Osteoblast (primary cell): ENCODE results near the gene NTSR1. TPM values are rescaled to one million over a fixed set of nuclear protein-coding genes. Genes with fewer than 3 reads are reported as not detected.

Source experiments
- DNase-seq: peaks from one replicate; pipeline ENCODE4 v3.0.0; 2011; ENCODE audit warnings: low spot score, mixed read lengths; ENCODE audit not compliant: insufficient read length; ENCODE audit errors: missing footprints
- H2AFZ ChIP-seq: 2 replicates; pipeline ENCODE4 v1.6.0; 2011; ENCODE audit warnings: mild to moderate bottlenecking, low read length
- H3K27ac ChIP-seq: 2 replicates; pipeline ENCODE4 v1.5.1; 2011; ENCODE audit warnings: mild to moderate bottlenecking, low read depth, low read length, moderate library complexity
- H3K27me3 ChIP-seq: 2 replicates; pipeline ENCODE4 v1.6.0; 2012; ENCODE audit warnings: mild to moderate bottlenecking, control low read depth, inconsistent platforms, low read length, moderate library complexity; ENCODE audit not compliant: insufficient read depth
- H3K36me3 ChIP-seq: 2 replicates; pipeline ENCODE4 v1.5.1; 2011; ENCODE audit warnings: mild to moderate bottlenecking, low read length, control low read depth, moderate library complexity; ENCODE audit not compliant: insufficient read depth
- H3K4me1 ChIP-seq: 2 replicates; pipeline ENCODE4 v1.5.1; 2011; ENCODE audit warnings: mild to moderate bottlenecking, low read length, control low read depth, moderate library complexity; ENCODE audit not compliant: insufficient read depth
- H3K4me2 ChIP-seq: 2 replicates; pipeline ENCODE4 v1.6.0; 2011; ENCODE audit warnings: mild to moderate bottlenecking, low read length; ENCODE audit not compliant: insufficient read depth
- H3K4me3 ChIP-seq: fragments of 200-600 bp; sonication (generic); 3 replicates; pipeline ENCODE4 v1.5.1; 2012; ENCODE audit warnings: mild to moderate bottlenecking, low read length, inconsistent platforms; ENCODE audit not compliant: insufficient read depth
- H3K79me2 ChIP-seq: 2 replicates; pipeline ENCODE4 v1.6.0; 2012; ENCODE audit warnings: mild to moderate bottlenecking, low read length, control low read depth, inconsistent platforms; ENCODE audit not compliant: insufficient read depth
- H3K9me3 ChIP-seq: 2 replicates; pipeline ENCODE4 v1.5.1; 2011; ENCODE audit warnings: low read depth, low read length, control low read depth
- H4K20me1 ChIP-seq: 2 replicates; pipeline ENCODE4 v1.6.0; 2012; ENCODE audit warnings: mild to moderate bottlenecking, low read length, control low read depth; ENCODE audit not compliant: insufficient read depth
- total RNA-seq: library from RNA; depleted of rRNA; stranded (reverse); fragments of >200 nt; gene quantifications from 2 replicates; pipeline ENCODE4 v1.2.3, GENCODE V29; 2012
- TF ChIP-seq, protein P1 (sequence below): IDR thresholded peaks from 2 replicates; pipeline ENCODE4 v1.5.1; 2011; ENCODE audit warnings: mild to moderate bottlenecking, low read depth, low read length, moderate library complexity; ENCODE audit errors: extremely low read depth

The NTSR1 gene
- total RNA-seq, 1 donor = not detected

DNA sequence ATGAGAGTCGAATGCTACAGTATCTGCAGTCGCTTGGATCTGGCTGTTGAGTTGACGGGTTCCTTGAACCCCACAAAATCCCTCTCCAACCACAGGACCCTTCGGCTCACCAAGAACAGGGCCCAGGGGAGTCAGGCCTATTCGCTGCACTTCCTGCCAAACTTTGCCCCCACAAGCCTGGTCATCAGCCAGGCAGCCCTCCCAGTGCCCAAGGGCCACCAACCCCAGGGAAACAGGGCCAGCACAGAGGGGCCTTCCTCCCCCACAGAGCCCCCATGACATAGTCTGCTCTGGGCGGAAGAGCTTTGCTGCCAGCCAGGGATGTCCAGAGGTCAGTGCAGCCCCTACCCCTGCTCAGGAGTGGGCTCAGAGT lies 53.1 kb downstream of the NTSR1 start:
- DNase-seq = peak; percentile 54
- H4K20me1 ChIP-seq = no peaks in the 10 kb centered on the region
- peaks cover 4% of the 10 kb centered on the region for H3K27me3 ChIP-seq
- H3K9me3 ChIP-seq = no peaks in the 10 kb centered on the region
- no peaks in the 10 kb centered on the region for H3K79me2 ChIP-seq
- TF ChIP-seq, protein P1, sequence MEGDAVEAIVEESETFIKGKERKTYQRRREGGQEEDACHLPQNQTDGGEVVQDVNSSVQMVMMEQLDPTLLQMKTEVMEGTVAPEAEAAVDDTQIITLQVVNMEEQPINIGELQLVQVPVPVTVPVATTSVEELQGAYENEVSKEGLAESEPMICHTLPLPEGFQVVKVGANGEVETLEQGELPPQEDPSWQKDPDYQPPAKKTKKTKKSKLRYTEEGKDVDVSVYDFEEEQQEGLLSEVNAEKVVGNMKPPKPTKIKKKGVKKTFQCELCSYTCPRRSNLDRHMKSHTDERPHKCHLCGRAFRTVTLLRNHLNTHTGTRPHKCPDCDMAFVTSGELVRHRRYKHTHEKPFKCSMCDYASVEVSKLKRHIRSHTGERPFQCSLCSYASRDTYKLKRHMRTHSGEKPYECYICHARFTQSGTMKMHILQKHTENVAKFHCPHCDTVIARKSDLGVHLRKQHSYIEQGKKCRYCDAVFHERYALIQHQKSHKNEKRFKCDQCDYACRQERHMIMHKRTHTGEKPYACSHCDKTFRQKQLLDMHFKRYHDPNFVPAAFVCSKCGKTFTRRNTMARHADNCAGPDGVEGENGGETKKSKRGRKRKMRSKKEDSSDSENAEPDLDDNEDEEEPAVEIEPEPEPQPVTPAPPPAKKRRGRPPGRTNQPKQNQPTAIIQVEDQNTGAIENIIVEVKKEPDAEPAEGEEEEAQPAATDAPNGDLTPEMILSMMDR = no peak
- H3K4me2 ChIP-seq = no peak overlapping the region
- H2AFZ ChIP-seq = no peak overlapping the region
- H3K4me3 ChIP-seq = no peak overlapping the region
- no peak overlapping the region for H3K27ac ChIP-seq
- no peaks in the 10 kb centered on the region for H3K36me3 ChIP-seq
- no peaks in the 10 kb centered on the region for H3K4me1 ChIP-seq

DNA sequence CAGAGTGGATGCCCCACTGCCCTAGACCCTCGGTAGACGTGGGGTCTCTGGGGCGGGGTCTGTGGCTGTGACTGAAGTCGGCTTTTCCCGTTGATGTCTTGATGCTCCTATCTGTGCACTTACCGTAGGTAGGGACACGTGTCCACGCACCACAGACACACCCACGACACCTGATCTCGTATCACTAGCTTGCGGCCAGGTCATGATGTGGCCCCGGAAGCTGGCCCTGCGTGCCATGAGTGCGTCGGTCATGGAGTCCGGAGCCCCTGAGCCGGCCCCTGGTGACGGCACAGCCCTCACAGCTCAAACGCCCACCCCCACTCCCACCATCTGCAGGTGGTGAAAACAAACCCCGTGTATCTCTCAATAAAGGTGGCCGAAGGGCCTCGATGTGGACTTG lies 53.7 kb downstream of the NTSR1 start:
- Histone ChIP-seq H3K27me3 (peaks cover 5% of the 10 kb centered on the region), H3K4me1 (no peaks in the 10 kb centered on the region), H3K9me3 (no peaks in the 10 kb centered on the region), H3K4me2 (no peak overlapping the region), H3K27ac (no peak overlapping the region), H3K4me3 (no peak overlapping the region), H2AFZ (no peak overlapping the region), H3K79me2 (no peaks in the 10 kb centered on the region), H3K36me3 (no peaks in the 10 kb centered on the region), H4K20me1 (no peaks in the 10 kb centered on the region)
- TF ChIP-seq, protein P1 = no peak
- peak; percentile 50 for DNase-seq

DNA sequence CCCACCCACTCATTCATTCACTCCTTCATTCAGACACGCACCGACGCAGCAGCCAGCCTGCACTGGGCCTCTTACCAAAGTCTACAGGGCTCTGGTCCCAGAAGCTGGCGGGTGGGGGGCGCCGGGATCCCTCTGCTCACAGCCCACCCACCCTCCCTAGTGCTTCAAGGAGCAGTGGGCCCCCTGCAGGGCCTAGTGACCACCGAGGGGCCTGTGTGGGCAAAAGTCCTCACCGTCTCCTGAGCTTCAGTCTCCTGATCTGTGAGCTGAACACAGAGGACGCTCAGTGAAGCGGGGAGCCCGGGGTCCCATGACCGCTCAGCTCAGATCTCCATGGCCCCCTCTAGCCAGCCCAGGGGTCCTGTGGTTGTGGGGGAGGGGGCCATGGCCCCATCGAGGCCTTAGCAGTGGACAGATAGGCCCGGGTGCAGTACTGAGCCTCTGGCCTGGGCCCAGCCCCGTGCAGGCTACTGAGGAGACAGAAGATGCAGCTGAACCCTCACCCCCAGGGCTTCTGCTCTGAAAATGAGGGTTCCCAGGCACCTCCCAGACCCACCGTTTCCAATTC lies 54.2 kb downstream of the NTSR1 start:
- H3K9me3 ChIP-seq = no peaks in the 10 kb centered on the region
- H2AFZ ChIP-seq = no peak overlapping the region
- H3K36me3 ChIP-seq = no peaks in the 10 kb centered on the region
- peak; percentile 69 for DNase-seq
- H3K4me1 ChIP-seq = no peaks in the 10 kb centered on the region
- no peaks in the 10 kb centered on the region for H4K20me1 ChIP-seq
- no peaks in the 10 kb centered on the region for H3K79me2 ChIP-seq
- peaks cover 7% of the 10 kb centered on the region for H3K27me3 ChIP-seq
- TF ChIP-seq, protein P1 = no peak
- no peak overlapping the region for H3K27ac ChIP-seq
- no peak overlapping the region for H3K4me3 ChIP-seq
- H3K4me2 ChIP-seq = no peak overlapping the region

DNA sequence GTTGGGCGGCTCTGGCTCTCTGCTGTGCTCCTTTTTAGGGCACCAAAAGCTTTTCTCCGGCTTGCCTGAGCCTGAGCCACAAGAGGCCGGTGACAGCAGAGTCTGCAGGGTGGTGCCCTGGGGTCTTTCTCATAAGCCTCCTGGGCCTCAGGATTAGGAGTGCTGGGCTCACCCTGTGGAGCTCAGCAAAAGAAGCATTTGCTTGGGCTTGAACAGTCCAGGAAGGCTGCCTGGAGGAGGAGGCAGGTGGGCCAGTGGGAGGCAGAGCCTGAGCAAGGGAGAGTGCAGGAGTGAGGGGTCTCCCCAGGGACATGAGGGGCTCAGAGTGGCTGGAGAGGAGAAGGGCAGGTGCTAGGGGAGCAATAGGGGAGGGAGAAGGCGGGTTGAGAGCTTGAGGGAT lies 54.8 kb downstream of the NTSR1 start:
- TF ChIP-seq, protein P1 = no peak
- Histone ChIP-seq H3K27ac (no peak overlapping the region), H2AFZ (no peak overlapping the region), H3K36me3 (no peaks in the 10 kb centered on the region), H4K20me1 (no peaks in the 10 kb centered on the region), H3K4me3 (no peak overlapping the region), H3K9me3 (no peaks in the 10 kb centered on the region), H3K4me1 (no peaks in the 10 kb centered on the region), H3K79me2 (no peaks in the 10 kb centered on the region), H3K4me2 (no peak overlapping the region), H3K27me3 (peaks cover 10% of the 10 kb centered on the region)
- DNase-seq = peak; percentile 71
